GM23338 (cell line): ENCODE results near the gene S100Z. TPM values are rescaled to one million over a fixed set of nuclear protein-coding genes. Genes with fewer than 3 reads are reported as not detected.
A peak's percentile ranks its signal among the peaks of the same experiment; 100 is the strongest.

Experiments used
- ATAC-seq: fragments of 200-7000 bp; cut with Tn5 transposase; 3 replicates; pipeline ENCODE4 v1.9.1; 2020
- DNase-seq: peaks from one replicate; pipeline ENCODE4 v3.0.0-alpha.2; 2015; ENCODE audit warnings: low spot score
- H2AFZ ChIP-seq: fragments of 200-600 bp; sonication (generic); 2 replicates; pipeline ENCODE4 v1.8.0; 2016; ENCODE audit warnings: antibody characterized with exemption, mild to moderate bottlenecking, moderate library complexity
- H3F3A ChIP-seq: fragments of 200-600 bp; sonication (generic); replicated peaks from 2 replicates; pipeline ENCODE4 v1.8.0; 2017; ENCODE audit warnings: antibody characterized with exemption, mixed run types, low read depth
- H3K27ac ChIP-seq: fragments of 200-600 bp; sonication (generic); 2 replicates; pipeline ENCODE4 v1.6.1; 2016; ENCODE audit warnings: low read depth
- H3K27me3 ChIP-seq: fragments of 200-600 bp; sonication (generic); 2 replicates; pipeline ENCODE4 v1.8.0; 2016; ENCODE audit warnings: mild to moderate bottlenecking, mixed run types, moderate library complexity; ENCODE audit not compliant: insufficient read depth
- H3K36me3 ChIP-seq: fragments of 200-600 bp; sonication (generic); 2 replicates; pipeline ENCODE4 v1.8.0; 2016; ENCODE audit warnings: mild to moderate bottlenecking; ENCODE audit not compliant: insufficient read depth
- H3K4me1 ChIP-seq: fragments of 200-600 bp; sonication (generic); 2 replicates; pipeline ENCODE4 v1.8.0; 2016; ENCODE audit warnings: mild to moderate bottlenecking, moderate library complexity; ENCODE audit not compliant: insufficient read depth
- H3K4me2 ChIP-seq: fragments of 200-600 bp; sonication (generic); 2 replicates; pipeline ENCODE4 v1.7.1; 2017; ENCODE audit warnings: mixed run types
- H3K4me3 ChIP-seq: fragments of 200-600 bp; sonication (generic); 2 replicates; pipeline ENCODE4 v1.6.1; 2016; ENCODE audit warnings: mixed run types
- H3K79me2 ChIP-seq: fragments of 200-600 bp; sonication (generic); replicated peaks from 2 replicates; pipeline ENCODE4 v1.8.0; 2017; ENCODE audit warnings: mild to moderate bottlenecking; ENCODE audit not compliant: insufficient read depth
- H3K9me2 ChIP-seq: fragments of 200-600 bp; sonication (generic); 2 replicates; pipeline ENCODE4 v1.8.0; 2017; ENCODE audit not compliant: insufficient read depth
- H4K20me1 ChIP-seq: fragments of 200-600 bp; sonication (generic); replicated peaks from 2 replicates; pipeline ENCODE4 v1.8.0; 2017; ENCODE audit warnings: mild to moderate bottlenecking; ENCODE audit not compliant: insufficient read depth
- H3K27ac Mint-ChIP-seq: 2 replicates; pipeline ENCODE4 v1.8.0; 2020; ENCODE audit warnings: inconsistent platforms, mild to moderate bottlenecking, moderate library complexity, mixed read lengths
- H3K27me3 Mint-ChIP-seq: 3 replicates; pipeline ENCODE4 v1.8.0; 2022; ENCODE audit warnings: low read depth, mild to moderate bottlenecking, moderate library complexity, mixed read lengths, inconsistent platforms; ENCODE audit not compliant: insufficient read depth, poor library complexity
- H3K36me3 Mint-ChIP-seq: 3 replicates; pipeline ENCODE4 v1.8.0; 2021; ENCODE audit warnings: low read depth, mild to moderate bottlenecking, inconsistent platforms, moderate library complexity, mixed read lengths
- H3K4me1 Mint-ChIP-seq: 3 replicates; pipeline ENCODE4 v1.8.0; 2020; ENCODE audit warnings: mild to moderate bottlenecking, inconsistent platforms, mixed read lengths
- H3K4me3 Mint-ChIP-seq: 3 replicates; pipeline ENCODE4 v1.8.0; 2021; ENCODE audit warnings: moderate library complexity, mild to moderate bottlenecking, inconsistent platforms, mixed read lengths
- H3K9me3 Mint-ChIP-seq: 3 replicates; pipeline ENCODE4 v1.8.0; 2020; ENCODE audit warnings: moderate library complexity, mild to moderate bottlenecking, inconsistent platforms, mixed read lengths
- CTCF ChIP-seq, 2 experiments: fragments of 200-600 bp in 1 of 2; sonication (generic) in 1 of 2; conservative IDR thresholded peaks; 2 replicates each; pipeline versions ENCODE4 v1.5.1 to v1.6.1; 2016 to 2017; ENCODE audit warnings: antibody characterized with exemption in 2 of 2, low read depth in 2 of 2, mild to moderate bottlenecking in 2 of 2, moderate library complexity in 1 of 2
- NANOG ChIP-seq: IDR thresholded peaks from 2 replicates; pipeline ENCODE4 v1.6.1; 2016; ENCODE audit warnings: antibody characterized with exemption, borderline replicate concordance
- STAT1 ChIP-seq: IDR thresholded peaks from one replicate; pipeline ENCODE4 v1.6.1; 2016; ENCODE audit warnings: antibody characterized with exemption; ENCODE audit not compliant: unreplicated experiment
- ZNF114 ChIP-seq: fragments of 250-450 bp; sonication (Bioruptor Pico); IDR thresholded peaks from 2 replicates; pipeline ENCODE4 v1.5.0; 2020; ENCODE audit warnings: mild to moderate bottlenecking, moderate library complexity
- ZNF462 ChIP-seq: fragments of 250-450 bp; sonication (Bioruptor Pico); IDR thresholded peaks from 2 replicates; pipeline ENCODE4 v1.5.0; 2020; ENCODE audit warnings: mild to moderate bottlenecking, moderate library complexity
- polyA plus RNA-seq: library from polyadenylated mRNA; unstranded; fragments of >200 nt; fragmentation: Nextera tagmentation; extraction: Ambion mirVana; gene quantifications from 2 replicates; pipeline ENCODE4 v1.2.1, GENCODE V29; 2016
- total RNA-seq: library from RNA; depleted of rRNA; stranded (reverse); fragments of >200 nt; shearing (Covaris generic); gene quantifications from 2 replicates; pipeline ENCODE4 v1.2.3, GENCODE V29; 2014

The S100Z gene
- total and polyA plus RNA-seq, 2 experiments from 2014 or later: not detected

GRCh38 chr5:76920491-76920890, 70.7 kb downstream of the S100Z start (continued):
- no peak for TF ChIP-seq NANOG

GRCh38 chr5:76926329-76927105, 76.7 kb downstream of the S100Z start:
- Mint-ChIP-seq H3K9me3 (no peaks in the 10 kb centered on the region), H3K27me3 (no peaks in the 10 kb centered on the region), H3K36me3 (no peaks in the 10 kb centered on the region), H3K4me1 (peaks cover 15% of the 10 kb centered on the region; the same call in 2 of the 3 replicates), H3K4me3 (no peak overlapping the region), H3K27ac (no peak overlapping the region)
- no peak for DNase-seq
- H3K4me2 ChIP-seq: no peak overlapping the region
- no peaks in the 10 kb centered on the region for H3K79me2 ChIP-seq
- TF ChIP-seq ZNF114 (no peak), NANOG (no peak), ZNF462 (no peak), STAT1 (no peak), CTCF (conservative IDR thresholded peaks at IDR 0.05; ENCODE audit: low read depth in 2 of 2) (no peak)
- no peaks in the 10 kb centered on the region for H3K27me3 ChIP-seq
- H3K27ac ChIP-seq: no peak overlapping the region
- H3F3A ChIP-seq: no peaks in the 10 kb centered on the region
- no peaks in the 10 kb centered on the region for H4K20me1 ChIP-seq
- no peaks in the 10 kb centered on the region for H3K9me2 ChIP-seq
- ATAC-seq: peak; percentile 54
- peak overlapping the region; percentile 45; the same call in 1 of the 2 replicates for H2AFZ ChIP-seq
- H3K36me3 ChIP-seq: no peaks in the 10 kb centered on the region
- H3K4me3 ChIP-seq: no peak overlapping the region
- peaks cover 15% of the 10 kb centered on the region; the same call in 1 of the 2 replicates for H3K4me1 ChIP-seq
